ENCODE data around the gene HS3ST2. TPM values are rescaled to one million over a fixed set of nuclear protein-coding genes. Genes with fewer than 3 reads are reported as not detected.

Gene HS3ST2
- total RNA-seq, 1 experiment from 2014 or later, result 0.14 TPM

DNA sequence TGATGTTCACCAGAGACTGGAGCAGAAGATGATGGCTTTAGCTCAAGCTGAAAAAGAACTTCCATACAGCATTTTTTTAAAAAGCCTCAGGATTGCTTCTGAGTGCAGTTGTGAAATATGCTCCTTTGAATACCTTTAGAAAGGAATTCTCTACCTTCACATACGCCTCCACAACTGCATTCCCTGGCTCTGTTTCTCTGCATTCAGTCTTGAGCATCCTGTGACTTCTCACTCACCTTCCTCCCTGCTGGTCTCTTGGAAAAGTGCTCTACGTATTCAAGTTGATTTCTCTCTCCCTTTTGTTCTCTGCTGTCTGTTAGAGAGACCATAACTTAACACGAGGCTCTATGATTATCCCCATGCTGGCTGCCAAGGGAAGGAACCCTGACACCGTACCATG, 34.5 kb downstream of the HS3ST2 start:
- H3K4me3 Mint-ChIP-seq (ENCODE audit: unreplicated experiment), result no peak overlapping the region

DNA sequence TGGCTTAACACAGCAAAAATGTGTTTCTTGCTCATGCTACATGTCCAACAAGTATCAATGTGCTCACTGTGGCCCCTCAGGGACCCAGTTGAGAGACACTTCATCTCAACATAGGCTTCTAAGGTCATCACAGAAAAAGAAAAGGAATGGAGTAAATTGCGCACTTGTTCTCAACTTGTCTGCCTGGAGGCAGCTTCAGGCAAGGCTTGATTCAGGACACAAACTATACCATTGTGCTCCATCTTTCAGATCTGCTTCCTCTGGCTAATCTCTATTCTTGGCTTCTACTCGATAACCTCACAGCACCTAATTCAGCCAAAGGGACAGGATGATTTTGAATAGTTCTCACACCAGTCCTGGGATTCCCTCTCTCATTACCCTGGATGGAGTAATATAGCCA, 35.6 kb downstream of the HS3ST2 start:
- DNase-seq (ENCODE audit: unreplicated experiment), result no peak
- Mint-ChIP-seq H3K27me3 (ENCODE audit: insufficient read depth, unreplicated experiment) (peaks cover 56% of the 10 kb centered on the region), H3K36me3 (ENCODE audit: insufficient read depth, unreplicated experiment) (no peaks in the 10 kb centered on the region), H3K9me3 (ENCODE audit: unreplicated experiment) (no peaks in the 10 kb centered on the region), H3K4me3 (ENCODE audit: unreplicated experiment) (no peak overlapping the region), H3K4me1 (ENCODE audit: insufficient read depth, unreplicated experiment) (peaks cover 6% of the 10 kb centered on the region), H3K27ac (ENCODE audit: low read depth, unreplicated experiment) (no peak overlapping the region)
- intact Hi-C loops (cut with micrococcal nuclease), result no loop called here
- POLR2A ChIA-PET, result no interaction called here
- no TSS peak for BruUV-seq (replicated peaks)
- CTCF ChIA-PET, result no interaction called here
- TF ChIP-seq, protein P1, sequence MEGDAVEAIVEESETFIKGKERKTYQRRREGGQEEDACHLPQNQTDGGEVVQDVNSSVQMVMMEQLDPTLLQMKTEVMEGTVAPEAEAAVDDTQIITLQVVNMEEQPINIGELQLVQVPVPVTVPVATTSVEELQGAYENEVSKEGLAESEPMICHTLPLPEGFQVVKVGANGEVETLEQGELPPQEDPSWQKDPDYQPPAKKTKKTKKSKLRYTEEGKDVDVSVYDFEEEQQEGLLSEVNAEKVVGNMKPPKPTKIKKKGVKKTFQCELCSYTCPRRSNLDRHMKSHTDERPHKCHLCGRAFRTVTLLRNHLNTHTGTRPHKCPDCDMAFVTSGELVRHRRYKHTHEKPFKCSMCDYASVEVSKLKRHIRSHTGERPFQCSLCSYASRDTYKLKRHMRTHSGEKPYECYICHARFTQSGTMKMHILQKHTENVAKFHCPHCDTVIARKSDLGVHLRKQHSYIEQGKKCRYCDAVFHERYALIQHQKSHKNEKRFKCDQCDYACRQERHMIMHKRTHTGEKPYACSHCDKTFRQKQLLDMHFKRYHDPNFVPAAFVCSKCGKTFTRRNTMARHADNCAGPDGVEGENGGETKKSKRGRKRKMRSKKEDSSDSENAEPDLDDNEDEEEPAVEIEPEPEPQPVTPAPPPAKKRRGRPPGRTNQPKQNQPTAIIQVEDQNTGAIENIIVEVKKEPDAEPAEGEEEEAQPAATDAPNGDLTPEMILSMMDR (IDR thresholded peaks at IDR 0.05; ENCODE audit: unreplicated experiment), result no peak

More for the DNA sequence above, 34.5 kb downstream of the HS3ST2 start:
- POLR2A ChIA-PET, result no interaction called here
- Mint-ChIP-seq H3K9me3 (ENCODE audit: unreplicated experiment) (no peaks in the 10 kb centered on the region), H3K27me3 (ENCODE audit: insufficient read depth, unreplicated experiment) (peaks cover 59% of the 10 kb centered on the region), H3K36me3 (ENCODE audit: insufficient read depth, unreplicated experiment) (no peaks in the 10 kb centered on the region), H3K4me1 (ENCODE audit: insufficient read depth, unreplicated experiment) (peaks cover 16% of the 10 kb centered on the region), H3K27ac (ENCODE audit: low read depth, unreplicated experiment) (no peak overlapping the region)
- no TSS peak for BruUV-seq (replicated peaks)
- CTCF ChIA-PET, result no interaction called here
- intact Hi-C loops (cut with micrococcal nuclease), result no loop called here
- TF ChIP-seq, protein P1 (IDR thresholded peaks at IDR 0.05; ENCODE audit: unreplicated experiment), result no peak
- DNase-seq (ENCODE audit: unreplicated experiment), result peak; percentile 4

DNA sequence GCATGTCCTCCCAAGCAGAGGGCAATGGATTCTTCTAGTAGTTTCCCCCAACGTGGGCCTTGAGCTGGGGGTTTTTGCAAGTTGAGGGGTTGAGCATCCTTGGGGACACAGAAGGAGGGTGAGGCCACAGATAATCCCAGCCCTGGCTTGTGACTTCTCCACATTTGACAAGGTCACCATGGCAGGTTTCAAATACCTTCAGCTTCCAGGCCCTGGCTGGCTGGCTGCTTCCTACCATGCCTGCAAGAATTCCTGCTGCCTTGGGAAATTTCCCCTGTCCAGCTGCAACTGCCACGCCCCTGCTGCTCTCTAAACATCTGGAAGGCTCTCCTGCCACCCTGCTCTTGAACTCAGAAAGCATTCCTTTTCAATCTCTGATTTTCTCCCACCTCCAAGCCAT, 41.3 kb downstream of the HS3ST2 start:
- H3K36me3 Mint-ChIP-seq (ENCODE audit: insufficient read depth, unreplicated experiment), result no peaks in the 10 kb centered on the region
- POLR2A ChIA-PET, result no interaction called here
- TF ChIP-seq, protein P1 (IDR thresholded peaks at IDR 0.05; ENCODE audit: unreplicated experiment), result no peak
- CTCF ChIA-PET, result interaction anchor here (0.6 kb wide), 1 partner anchor 59 kb away, joined by 3 read pairs; no protein-coding TSS in a partner anchor
- H3K9me3 Mint-ChIP-seq (ENCODE audit: unreplicated experiment), result no peaks in the 10 kb centered on the region
- peaks cover 40% of the 10 kb centered on the region for H3K27me3 Mint-ChIP-seq (ENCODE audit: insufficient read depth, unreplicated experiment)
- no peak overlapping the region for H3K4me3 Mint-ChIP-seq (ENCODE audit: unreplicated experiment)
- DNase-seq (ENCODE audit: unreplicated experiment), result no peak
- H3K27ac Mint-ChIP-seq (ENCODE audit: low read depth, unreplicated experiment), result no peak overlapping the region
- H3K4me1 Mint-ChIP-seq (ENCODE audit: insufficient read depth, unreplicated experiment), result no peaks in the 10 kb centered on the region
- intact Hi-C loops (cut with micrococcal nuclease), result no loop called here
- BruUV-seq (replicated peaks), result no TSS peak

DNA sequence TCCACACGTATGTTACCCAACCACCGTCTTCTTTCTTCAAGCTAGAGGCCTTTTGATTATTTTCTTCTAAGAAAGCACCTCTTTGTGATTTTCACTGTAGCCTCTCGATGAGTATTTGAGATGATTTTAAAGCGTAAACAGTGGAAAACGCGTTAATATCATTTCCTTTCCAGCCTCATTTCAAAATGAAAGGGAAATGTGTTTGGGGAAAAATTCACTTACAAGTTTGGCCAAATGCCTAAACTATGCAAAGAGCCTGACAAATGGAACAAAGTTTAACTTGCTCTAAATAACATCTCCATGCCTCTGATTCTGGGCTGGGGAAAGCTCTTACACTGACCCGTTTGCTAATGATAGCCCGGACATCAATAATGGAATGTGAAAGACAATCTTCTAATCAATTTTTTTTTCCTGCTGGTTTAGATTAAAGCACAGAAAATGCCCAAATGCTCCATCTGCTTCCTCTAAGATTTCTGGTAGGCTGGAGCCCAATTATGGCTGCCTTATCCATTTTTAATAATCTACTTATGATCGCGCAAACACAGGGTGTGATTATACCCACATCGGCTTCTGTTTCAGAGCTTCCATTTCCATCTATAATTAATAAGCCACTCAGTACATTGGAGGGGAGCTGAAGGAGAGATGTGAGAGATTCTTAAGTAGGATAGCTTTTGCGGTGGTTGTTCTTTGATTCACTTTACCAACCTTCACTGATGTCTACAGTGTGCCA, 43.5 kb downstream of the HS3ST2 start:
- intact Hi-C loops (cut with micrococcal nuclease), result no loop called here
- H3K4me1 Mint-ChIP-seq (ENCODE audit: insufficient read depth, unreplicated experiment), result no peaks in the 10 kb centered on the region
- ChIA-PET POLR2A (no interaction called here), CTCF (interaction anchor here (1.1 kb wide), 1 partner anchor 13 kb away, joined by 3 read pairs; no protein-coding TSS in a partner anchor)
- no peak for DNase-seq (ENCODE audit: unreplicated experiment)
- no peak overlapping the region for H3K27ac Mint-ChIP-seq (ENCODE audit: low read depth, unreplicated experiment)
- no peaks in the 10 kb centered on the region for H3K9me3 Mint-ChIP-seq (ENCODE audit: unreplicated experiment)
- TF ChIP-seq, protein P1 (IDR thresholded peaks at IDR 0.05; ENCODE audit: unreplicated experiment), result no peak
- H3K4me3 Mint-ChIP-seq (ENCODE audit: unreplicated experiment), result no peak overlapping the region
- no TSS peak for BruUV-seq (replicated peaks)
- H3K36me3 Mint-ChIP-seq (ENCODE audit: insufficient read depth, unreplicated experiment), result no peaks in the 10 kb centered on the region
- H3K27me3 Mint-ChIP-seq (ENCODE audit: insufficient read depth, unreplicated experiment), result peaks cover 34% of the 10 kb centered on the region
